Smooth muscle cell of the brain vasculature (primary cell): ENCODE measurements around the gene SUFU.
"Not testable (repeated sequence)": the region's sequence is repeated elsewhere in the genome, so short reads cannot be mapped to it uniquely, and the experiment has no call there.

Experiments used
- DNase-seq: peaks from one replicate; pipeline ENCODE4 v3.0.0-alpha.2; 2012; ENCODE audit warnings: low read depth, low spot score

The SUFU gene

GRCh38 chr10:102479651-102480050 lies 24.1 kb upstream of the SUFU start:
- DNase-seq, result no peak

- DNase-seq, result no peak
Observed at GRCh38 chr10:102480396-102480795, 23.4 kb upstream of the SUFU start.

- DNase-seq, result no peak
Observed at GRCh38 chr10:102484021-102484420, 19.8 kb upstream of the SUFU start.

DNA sequence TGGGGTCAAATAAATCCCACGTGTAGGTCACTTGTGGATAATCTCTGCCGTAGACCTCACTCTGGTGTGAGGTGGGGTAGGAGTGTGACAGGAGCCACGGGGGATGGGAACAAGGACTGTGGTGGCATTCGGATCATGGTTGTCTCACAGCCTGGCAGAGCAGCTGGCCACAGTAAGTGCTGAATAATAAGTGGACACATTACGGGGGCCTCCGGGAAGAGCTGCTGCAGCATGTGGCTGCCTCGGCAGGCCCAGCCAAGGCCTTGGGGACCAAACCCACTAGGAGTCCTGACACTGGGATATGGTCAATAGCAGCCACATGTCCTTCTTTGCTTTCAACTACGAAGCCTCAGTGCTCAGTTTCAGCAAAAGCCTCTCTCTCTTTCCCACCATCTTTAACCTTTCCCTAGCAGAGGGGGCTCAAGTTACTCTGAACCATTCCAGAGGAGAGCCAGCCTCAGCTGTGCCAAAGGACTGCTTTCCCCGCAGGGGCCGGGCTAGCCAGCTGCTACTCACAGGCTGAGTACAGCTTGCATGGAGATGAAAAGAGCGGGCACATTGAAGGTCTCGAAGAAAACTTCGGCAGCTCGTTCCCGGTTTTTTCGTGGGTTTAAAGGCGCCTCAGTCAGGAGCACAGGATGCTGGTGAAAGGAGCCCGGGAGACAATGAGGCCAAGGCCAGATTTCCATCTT lies 18.5 kb upstream of the SUFU start:
- DNase-seq, result no peak

- DNase-seq, result no peak
Observed at GRCh38 chr10:102491136-102491535, 12.6 kb upstream of the SUFU start.

GRCh38 chr10:102492344-102492939 lies 11.3 kb upstream of the SUFU start:
- DNase-seq, result no peak

- DNase-seq, result no peak
Observed at GRCh38 chr10:102492983-102493382, 10.8 kb upstream of the SUFU start.

DNA sequence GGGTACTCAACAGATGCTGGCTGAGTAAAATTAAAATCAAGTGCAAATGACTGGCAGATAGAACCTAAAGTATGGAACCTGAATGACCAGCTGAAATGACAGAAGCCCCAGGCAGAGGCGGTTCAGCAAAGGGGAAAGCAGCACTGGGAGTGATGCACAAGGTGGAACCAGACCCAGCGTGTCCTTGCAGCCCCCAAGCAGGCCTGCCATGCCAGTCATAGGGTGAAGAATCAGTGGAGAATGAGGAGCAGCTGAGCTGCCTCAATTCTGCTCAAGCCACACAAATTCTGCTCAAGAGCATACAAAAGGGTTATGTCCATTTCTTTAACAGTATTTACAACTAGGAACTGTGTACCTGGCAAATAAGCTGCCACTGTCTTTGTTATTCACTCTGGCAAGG lies 10.0 kb upstream of the SUFU start:
- no peak for DNase-seq

DNA sequence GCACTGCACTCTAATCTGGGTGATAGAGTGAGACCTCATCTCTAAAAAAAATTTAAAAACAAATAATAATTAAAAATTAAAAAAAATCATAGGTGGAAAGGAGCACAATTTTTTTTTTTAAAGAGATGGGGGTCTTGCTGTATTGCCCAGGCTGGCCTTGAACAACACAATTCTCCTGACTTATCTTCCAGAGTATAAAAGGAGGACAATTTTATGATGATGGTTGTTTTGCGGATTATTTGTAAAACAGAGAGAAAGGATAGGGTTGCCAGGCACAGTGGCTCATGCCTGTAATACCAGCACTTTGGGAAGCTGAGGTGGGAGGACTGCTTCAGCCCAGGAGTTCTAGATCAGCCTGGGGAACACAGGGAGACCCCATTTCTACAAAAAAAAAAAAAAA lies 6.2 kb upstream of the SUFU start:
- DNase-seq, result no peak

DNA sequence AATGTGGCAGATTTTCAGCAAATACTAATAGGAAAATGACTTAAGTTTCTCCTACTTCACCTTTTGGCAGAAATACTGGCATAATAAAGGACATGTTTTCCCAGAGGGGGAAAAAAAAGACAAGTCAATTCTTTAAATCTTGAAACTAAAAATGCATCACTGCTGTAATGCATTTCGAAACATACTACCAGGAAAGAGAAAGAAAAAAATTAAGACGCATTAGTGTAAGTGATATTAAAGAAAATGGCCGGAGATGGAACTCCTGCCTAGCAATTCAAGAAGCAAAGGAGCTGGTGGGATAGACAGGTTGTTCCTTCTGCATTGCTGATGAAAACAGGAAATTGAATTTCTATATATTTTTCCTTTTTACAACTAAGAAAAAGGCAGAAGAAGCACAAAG lies 4.4 kb upstream of the SUFU start:
- DNase-seq, result no peak

GRCh38 chr10:102500686-102501085 lies 3.1 kb upstream of the SUFU start:
- not testable (repeated sequence) for DNase-seq

DNA sequence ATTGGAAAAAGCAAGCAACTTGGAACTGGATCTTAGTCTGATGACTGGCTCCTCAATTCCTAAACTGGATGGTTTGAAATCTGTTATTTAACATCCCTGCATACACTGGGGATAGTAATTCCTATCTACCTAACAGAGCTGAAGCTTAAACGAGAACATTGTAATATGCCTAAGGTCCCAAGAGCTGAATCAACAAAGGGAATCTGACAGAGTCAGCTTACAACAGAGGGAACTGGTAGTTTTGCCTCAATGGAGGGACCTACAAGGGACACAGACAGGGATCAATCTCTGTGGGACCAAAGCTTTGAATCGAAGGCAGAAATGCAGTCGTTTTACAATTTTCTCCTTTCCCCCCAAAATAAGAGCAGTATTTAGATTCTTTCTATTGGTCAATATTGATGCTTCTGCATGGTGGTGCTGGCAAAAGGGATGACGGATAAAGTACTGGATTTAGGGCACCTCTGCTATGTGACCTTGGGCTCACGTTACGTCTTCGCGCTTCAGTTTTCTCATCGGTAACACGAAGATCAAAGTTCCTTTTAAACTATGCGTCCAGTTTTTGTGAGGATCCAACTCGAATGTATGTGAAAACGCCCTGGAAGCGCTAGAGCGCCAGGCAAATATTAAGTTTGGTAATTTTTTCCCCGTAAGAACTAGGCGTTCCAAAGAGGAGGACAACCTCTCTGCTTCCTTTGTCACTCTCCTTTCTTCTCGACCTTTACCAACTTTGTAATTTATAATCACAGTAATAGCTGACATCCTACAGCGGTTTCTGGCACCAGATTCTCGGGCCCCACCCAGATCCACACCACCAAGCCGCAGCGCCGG lies 2.4 kb upstream of the SUFU start:
- DNase-seq, result no peak

GRCh38 chr10:102502029-102502336 lies 1.8 kb upstream of the SUFU start:
- peak; percentile 97 for DNase-seq

- peak; percentile 99 for DNase-seq
Observed at GRCh38 chr10:102502337-102503151, 1.2 kb upstream of the SUFU start, which contains the start of gene ACTR1A. Gene ACTR1A, minus strand, starts transcription at chr10:102502712. Its CDS starts 65 bp downstream, at chr10:102502647.

DNA sequence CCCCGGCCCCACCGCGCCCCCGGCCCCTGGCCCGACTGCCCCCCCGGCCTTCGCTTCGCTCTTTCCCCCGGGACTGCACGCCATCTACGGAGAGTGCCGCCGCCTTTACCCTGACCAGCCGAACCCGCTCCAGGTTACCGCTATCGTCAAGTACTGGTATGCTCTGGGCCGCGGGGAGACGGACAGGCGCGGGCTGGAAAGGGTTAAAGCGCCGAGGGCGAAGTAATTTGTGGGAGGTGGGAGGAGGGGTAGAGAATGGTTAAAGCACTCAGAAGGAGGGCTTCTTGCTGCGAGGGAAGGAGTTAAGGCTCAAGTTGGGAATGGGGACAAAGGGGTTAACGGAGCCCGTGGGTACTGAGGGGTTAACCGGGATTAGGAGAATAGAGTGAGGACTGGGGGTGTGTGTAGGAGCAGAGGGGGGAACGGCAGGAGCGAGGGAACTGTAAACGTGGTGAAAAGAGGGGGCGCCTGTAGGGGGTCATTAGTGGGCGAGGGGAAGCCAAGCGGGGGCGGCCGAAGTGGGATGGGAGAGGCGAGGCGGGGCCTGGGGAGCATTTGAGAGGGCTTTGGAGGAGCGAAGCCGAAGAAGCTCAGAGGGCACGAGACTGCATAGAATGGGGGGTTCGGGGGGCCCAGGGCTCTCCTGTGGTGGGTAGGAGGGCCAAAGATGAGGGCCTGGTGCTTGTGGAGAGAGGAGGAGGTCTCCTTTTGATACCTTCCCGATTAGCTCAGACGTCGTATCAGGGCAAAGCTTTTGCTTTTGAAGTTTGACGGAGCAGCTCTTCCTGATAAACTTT lies 605 bp downstream of the SUFU start:
- DNase-seq, result no peak

DNA sequence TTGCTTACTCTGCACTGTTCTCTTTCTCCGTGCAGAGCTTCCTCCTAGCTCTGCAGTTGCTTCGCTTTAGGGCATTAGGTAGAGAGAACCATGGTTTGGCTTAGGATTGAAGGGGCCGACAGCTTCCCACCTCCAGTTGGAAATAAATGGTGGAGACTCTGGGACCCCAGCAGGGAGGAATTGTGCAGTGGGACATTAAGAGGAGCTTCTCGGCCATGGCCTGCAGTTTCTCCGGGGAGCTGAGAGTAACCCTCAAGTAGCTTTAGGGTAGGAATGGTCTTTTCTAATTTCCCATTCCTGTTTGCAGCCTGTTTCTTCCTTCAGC lies 1.2 kb downstream of the SUFU start:
- DNase-seq, result no peak

DNA sequence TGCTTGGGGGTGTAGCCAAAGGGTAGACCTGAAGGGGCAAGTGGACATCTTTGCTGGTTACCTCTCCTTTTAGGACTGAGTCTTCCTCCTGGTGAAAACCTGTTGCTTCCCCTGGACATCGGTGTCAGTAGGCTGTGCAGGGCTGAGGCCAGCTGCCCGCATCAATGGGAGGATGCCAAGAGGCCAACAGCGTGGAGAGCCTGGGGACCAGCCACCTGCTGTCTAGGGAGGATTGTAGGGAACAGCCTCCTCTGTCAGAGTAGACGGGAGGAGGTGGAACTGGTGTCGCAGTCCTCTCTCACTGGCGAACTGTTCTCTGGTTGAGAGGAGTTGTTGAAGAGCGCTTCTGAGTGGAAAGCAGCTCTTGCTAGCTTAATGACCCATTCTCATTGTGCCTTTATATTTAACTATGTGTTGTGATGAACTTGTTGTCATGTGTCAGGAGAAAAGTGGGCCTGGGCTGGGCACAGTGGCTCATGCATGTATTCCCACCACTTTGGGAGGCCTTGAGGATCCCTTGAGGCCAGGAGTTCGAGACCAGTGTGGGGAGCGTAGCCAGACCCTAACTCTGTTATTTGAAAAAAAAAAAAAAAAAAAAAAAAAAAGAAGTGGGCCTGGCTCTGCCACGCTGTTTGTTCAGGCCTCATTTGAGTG lies 1.8 kb downstream of the SUFU start:
- no peak for DNase-seq

- DNase-seq, result no peak
Observed at GRCh38 chr10:102507521-102507920, 3.7 kb downstream of the SUFU start.

GRCh38 chr10:102508506-102508905 lies 4.7 kb downstream of the SUFU start:
- DNase-seq, result no peak

- no peak for DNase-seq
Observed at GRCh38 chr10:102509387-102509786, 5.6 kb downstream of the SUFU start.
